Common myeloid progenitor, CD34-positive (primary cell): ENCODE measurements around the gene THAP12.

Experiments
- CTCF ChIA-PET: fragments of 350-600 bp; sonication (Branson Sonifier 250); formaldehyde crosslinking; loops from one replicate; lab custom pipeline; 2021; ENCODE audit warnings: antibody characterized with exemption; lab: Charles Lee
- POLR2A ChIA-PET: fragments of 350-600 bp; sonication (Branson Sonifier 250); formaldehyde crosslinking; loops from one replicate; lab custom pipeline; 2021; ENCODE audit warnings: antibody characterized with exemption; lab: Charles Lee
- DNase-seq, 3 donors: peaks; one replicate each; pipeline versions ENCODE4 v3.0.0 to v3.0.0-alpha.2; 2013
- H3K27ac ChIP-seq, 2 experiments: 1 replicate in 1 of 2; 2 replicates in 1 of 2; pipeline ENCODE4 v1.7.0; 2013; ENCODE audit warnings: inconsistent platforms in 2 of 2, low read length in 2 of 2, mild to moderate bottlenecking in 2 of 2, low read depth in 1 of 2, moderate library complexity in 1 of 2; ENCODE audit not compliant: severe bottlenecking in 2 of 2, insufficient read depth in 1 of 2, poor library complexity in 1 of 2
- H3K27me3 ChIP-seq, 5 experiments: replicated peaks in 2 of 5; 1 replicate in 3 of 5; 2 replicates in 2 of 5; pipeline versions ENCODE4 v1.6.1 to v1.7.0; 2013; ENCODE audit warnings: low read length in 4 of 5, mild to moderate bottlenecking in 2 of 5, moderate library complexity in 2 of 5, inconsistent platforms in 1 of 5; ENCODE audit not compliant: insufficient read depth in 5 of 5, control insufficient read depth in 4 of 5
- H3K36me3 ChIP-seq, 4 experiments: 1 replicate in 2 of 4; 2 replicates in 2 of 4; pipeline versions ENCODE4 v1.6.1 to v1.7.0; 2013; ENCODE audit warnings: low read length in 3 of 4, control low read depth in 1 of 4, mild to moderate bottlenecking in 1 of 4; ENCODE audit not compliant: control insufficient read depth in 4 of 4, insufficient read depth in 4 of 4
- H3K4me1 ChIP-seq, 4 experiments: 1 replicate in 3 of 4; 2 replicates in 1 of 4; pipeline versions ENCODE4 v1.6.1 to v1.7.1; 2013; ENCODE audit warnings: low read length in 3 of 4, mild to moderate bottlenecking in 3 of 4, control low read depth in 1 of 4, inconsistent platforms in 1 of 4, moderate library complexity in 1 of 4; ENCODE audit not compliant: control insufficient read depth in 4 of 4, insufficient read depth in 4 of 4; ENCODE audit errors: control extremely low read depth in 1 of 4
- H3K4me3 ChIP-seq, 7 experiments: 1 replicate in 4 of 7; 2 replicates in 3 of 7; pipeline versions ENCODE4 v1.5.1 to v1.7.0; 2013; ENCODE audit warnings: mild to moderate bottlenecking in 7 of 7, low read length in 6 of 7, moderate library complexity in 6 of 7, inconsistent platforms in 2 of 7, low read depth in 2 of 7, control low read depth in 1 of 7; ENCODE audit not compliant: insufficient read depth in 4 of 7, control insufficient read depth in 1 of 7; ENCODE audit errors: extremely low read depth in 1 of 7
- H3K9me3 ChIP-seq, 5 experiments: 1 replicate in 4 of 5; 2 replicates in 1 of 5; pipeline versions ENCODE4 v1.6.1 to v1.7.1; 2013; ENCODE audit warnings: low read length in 4 of 5, mild to moderate bottlenecking in 2 of 5, inconsistent platforms in 1 of 5, low read depth in 1 of 5, moderate library complexity in 1 of 5; ENCODE audit not compliant: control insufficient read depth in 4 of 5, insufficient read depth in 2 of 5; ENCODE audit errors: control extremely low read depth in 1 of 5
- WGBS: methylation state at CpG from one replicate; pipeline ENCODE4 v1.1.5; 2013; ENCODE audit not compliant: insufficient coverage; 5-methylcytosine and 5-hydroxymethylcytosine counted together

Gene THAP12

DNA sequence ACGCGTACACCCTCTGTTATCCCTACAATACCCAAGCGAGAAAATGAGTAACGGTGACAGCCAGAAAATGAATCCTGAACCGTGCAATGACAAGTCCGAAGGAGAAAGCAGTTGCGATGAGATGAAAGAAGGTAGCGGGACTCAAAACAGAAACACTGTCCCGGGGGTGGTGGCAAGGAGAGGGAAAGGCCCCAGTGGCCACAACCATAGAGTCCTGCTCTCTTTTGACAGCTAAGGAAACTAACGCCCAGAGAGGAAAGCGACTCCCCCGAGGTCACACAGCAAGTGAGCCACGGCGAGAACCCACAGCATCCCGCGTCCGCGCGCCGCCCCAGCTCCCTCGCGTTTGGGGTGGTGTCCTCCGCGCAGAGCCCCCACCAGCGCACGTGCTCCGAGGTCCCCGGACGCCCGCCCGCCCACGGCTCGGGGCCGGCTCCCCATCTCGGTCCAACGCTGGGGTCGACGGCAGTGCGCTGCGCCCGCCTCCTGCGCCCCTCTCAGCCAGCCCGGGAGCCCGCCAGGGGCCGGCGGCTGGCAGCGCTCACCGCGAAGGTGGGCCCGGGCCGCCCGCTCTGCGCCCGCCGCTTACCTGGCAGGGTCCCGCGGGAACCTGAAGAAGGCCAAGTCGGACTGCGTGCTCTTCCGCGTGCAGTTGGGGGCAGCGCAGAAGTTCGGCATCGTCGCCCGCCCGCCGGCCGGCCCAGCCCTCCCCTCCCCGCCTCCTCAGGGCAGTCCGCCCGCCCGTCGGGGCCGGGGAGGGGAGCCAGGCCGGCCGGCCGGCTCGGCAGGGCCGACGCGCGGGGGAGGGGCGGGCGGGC is 564 bp downstream of the THAP12 start:
- Histone ChIP-seq H3K4me3 (peak overlapping the region; percentile 74 to 95 (median 89)), H3K4me1 (peaks cover 15 to 38% (median 23%) of the 10 kb centered on the region in 4 experiments), H3K27me3 (no peaks in the 10 kb centered on the region), H3K9me3 (no peaks in the 10 kb centered on the region), H3K27ac (peak overlapping the region; percentile 62 to 79), H3K36me3 (peaks cover 0 to 6% (median 3%) of the 10 kb centered on the region in 4 experiments)
- under 1% methylated on average over 43 of the region's 85 CpGs for WGBS
- POLR2A ChIA-PET = no interaction called here
- CTCF ChIA-PET = no interaction called here
- DNase-seq = peak in 2 of 3 donors; percentile 69 to 83

DNA sequence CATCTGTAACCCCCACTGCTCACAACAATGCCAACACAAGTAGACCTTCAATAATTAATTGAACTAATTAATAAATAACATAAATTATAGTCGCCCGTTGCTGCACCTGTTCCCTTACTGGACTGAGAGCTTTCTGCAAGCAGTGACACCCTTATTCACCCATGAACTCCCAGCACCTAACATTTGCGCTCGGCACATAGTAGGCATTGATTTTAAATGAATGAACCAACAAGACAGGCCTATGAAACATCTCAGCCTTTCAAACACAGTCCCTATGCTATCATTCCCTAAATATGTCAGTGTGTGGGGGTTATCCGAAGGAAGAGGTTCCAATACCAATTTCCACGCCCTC is 1.1 kb downstream of the THAP12 start:
- Histone ChIP-seq H3K4me1 (peaks cover 15 to 38% (median 23%) of the 10 kb centered on the region in 4 experiments), H3K27ac (peak overlapping the region; percentile 62 to 79), H3K36me3 (peaks cover 0 to 3% (median 1%) of the 10 kb centered on the region in 4 experiments), H3K27me3 (no peaks in the 10 kb centered on the region), H3K9me3 (no peaks in the 10 kb centered on the region), H3K4me3 (peak overlapping the region; percentile 74 to 95 (median 89))
- ChIA-PET POLR2A (no interaction called here), CTCF (no interaction called here)
- WGBS = 27% methylated on average over 3 of the region's 6 CpGs
- no peak for DNase-seq

DNA sequence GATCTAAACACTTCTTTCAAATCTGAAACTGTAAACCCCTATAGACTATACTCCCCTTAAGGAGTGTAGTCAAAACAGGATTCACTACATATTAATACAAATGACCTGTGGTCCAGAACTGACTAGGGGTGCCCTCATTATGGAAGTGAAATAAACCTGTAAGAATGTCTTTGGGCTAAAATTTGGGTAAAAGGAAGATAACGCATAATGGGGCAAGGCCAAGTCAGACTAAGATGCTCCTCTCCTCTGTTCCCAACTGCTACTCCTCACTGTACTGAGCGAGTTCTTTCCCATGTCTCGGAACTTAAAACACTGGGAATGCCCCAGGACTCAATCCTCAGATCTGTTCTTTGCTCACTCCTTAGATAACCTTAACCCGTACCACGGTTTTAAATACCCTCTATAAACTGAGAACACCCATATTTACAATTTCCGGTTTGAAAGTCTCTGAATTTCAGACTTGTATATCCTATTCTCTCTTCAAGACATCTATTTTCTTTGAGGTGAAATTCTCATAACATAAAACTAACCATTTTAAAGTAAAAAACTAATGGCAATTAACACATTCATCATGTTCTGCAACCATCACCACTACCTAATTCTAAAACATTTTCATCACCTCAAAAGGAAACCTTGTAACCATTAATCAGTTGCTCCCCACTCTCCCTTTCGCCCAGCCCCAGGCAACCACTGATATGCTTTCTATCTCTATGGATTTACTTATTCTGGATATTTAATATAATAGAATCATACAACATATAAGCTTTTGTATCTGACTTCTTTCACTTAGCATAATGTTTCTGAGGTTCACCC is 4.0 kb downstream of the THAP12 start:
- Histone ChIP-seq H3K27me3 (no peaks in the 10 kb centered on the region), H3K27ac (no peak overlapping the region), H3K4me1 (peaks cover 12 to 27% (median 18%) of the 10 kb centered on the region in 4 experiments), H3K4me3 (no peak overlapping the region), H3K9me3 (no peaks in the 10 kb centered on the region), H3K36me3 (peaks cover 0 to 3% (median 0%) of the 10 kb centered on the region in 4 experiments)
- ChIA-PET POLR2A (no interaction called here), CTCF (no interaction called here)
- 96% methylated on average over 6 of the region's 7 CpGs for WGBS
- no peak for DNase-seq

DNA sequence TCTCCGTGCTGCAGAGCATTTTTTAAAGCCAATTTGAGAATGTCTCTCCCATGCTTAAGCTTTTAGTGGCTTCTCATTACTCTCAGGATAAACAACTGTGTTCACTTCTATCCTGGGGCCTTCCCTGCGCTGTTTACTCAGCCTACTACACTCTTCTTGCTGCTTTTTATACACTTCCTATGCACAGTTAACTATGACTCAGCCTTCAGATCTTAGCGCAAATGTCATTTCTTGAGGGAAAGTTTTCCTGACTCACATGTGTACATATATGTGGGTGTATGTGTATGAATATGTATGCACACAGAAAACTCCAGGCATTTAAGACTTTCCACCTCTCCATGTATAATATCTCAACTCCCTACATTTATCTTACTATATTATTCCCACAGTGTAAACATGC is 9.8 kb downstream of the THAP12 start:
- no peaks in the 10 kb centered on the region for H3K9me3 ChIP-seq
- H3K27me3 ChIP-seq = no peaks in the 10 kb centered on the region
- peak overlapping the region; percentile 27 to 73 for H3K27ac ChIP-seq
- peaks cover 3 to 13% (median 10%) of the 10 kb centered on the region in 4 experiments for H3K4me1 ChIP-seq
- peaks cover 0 to 3% (median 0%) of the 10 kb centered on the region in 4 experiments for H3K36me3 ChIP-seq
- POLR2A ChIA-PET = no interaction called here
- peak overlapping the region in 3 of 7 experiments; percentile 2 to 49 (median 19) for H3K4me3 ChIP-seq
- CTCF ChIA-PET = interaction anchor here (1.9 kb wide), 1 partner anchor 49 kb away, joined by 5 read pairs; no protein-coding TSS in a partner anchor
- DNase-seq = peak; percentile 58 to 84 (median 77)
- WGBS = 13% methylated on average over 2 of the region's 3 CpGs

DNA sequence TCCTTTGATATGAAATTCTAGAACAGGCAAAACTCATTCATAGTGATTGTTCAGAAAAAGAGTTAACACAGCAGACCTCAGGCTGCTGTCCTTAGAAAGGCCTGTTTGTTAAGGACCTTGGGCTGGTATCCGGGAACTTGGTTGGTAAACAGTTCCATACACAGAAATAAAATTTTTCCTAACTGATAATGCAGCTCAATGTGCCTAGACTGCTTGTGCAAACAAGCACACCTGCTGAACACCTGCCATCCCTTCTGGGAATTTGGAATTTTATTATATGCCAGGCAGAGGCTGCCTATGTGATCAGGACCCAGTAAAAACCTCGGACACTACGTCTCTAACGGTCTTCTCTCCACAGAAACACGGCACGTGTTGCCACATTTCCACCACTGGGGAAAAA is 11.5 kb downstream of the THAP12 start:
- H3K4me1 ChIP-seq = peaks cover 3 to 13% (median 9%) of the 10 kb centered on the region in 4 experiments
- H3K9me3 ChIP-seq = no peaks in the 10 kb centered on the region
- POLR2A ChIA-PET = no interaction called here
- no peak overlapping the region for H3K4me3 ChIP-seq
- no peak for DNase-seq
- 100% methylated on average over 4 of the region's 6 CpGs for WGBS
- no peak overlapping the region for H3K27ac ChIP-seq
- CTCF ChIA-PET = interaction anchor here (0.6 to 1.6 kb wide), 2 partner anchors 13 to 43 kb away, joined by 3 read pairs; no protein-coding TSS in a partner anchor
- peaks cover 0 to 3% (median 2%) of the 10 kb centered on the region in 4 experiments for H3K36me3 ChIP-seq
- no peaks in the 10 kb centered on the region for H3K27me3 ChIP-seq

DNA sequence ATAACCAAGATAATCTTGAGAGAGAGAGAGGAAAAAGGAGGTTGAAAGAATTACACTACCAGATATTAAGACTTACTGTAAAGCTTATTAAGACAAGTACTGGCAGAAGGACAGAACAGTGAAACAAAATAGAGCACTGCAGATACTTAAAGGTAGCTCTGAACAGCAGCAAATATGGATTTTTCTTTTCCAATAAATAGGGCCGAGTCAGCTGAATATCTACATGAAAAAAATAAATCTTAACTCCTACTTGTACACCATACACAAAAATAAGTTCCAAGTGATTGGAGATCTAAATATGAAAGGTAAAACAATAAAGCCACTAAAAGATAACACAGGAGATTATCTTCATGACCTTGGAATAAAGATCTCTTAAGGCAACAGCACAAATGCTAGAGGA is 12.4 kb downstream of the THAP12 start:
- POLR2A ChIA-PET = no interaction called here
- Histone ChIP-seq H3K27ac (no peak overlapping the region), H3K4me1 (peaks cover 3 to 13% (median 9%) of the 10 kb centered on the region in 4 experiments), H3K4me3 (no peak overlapping the region), H3K27me3 (no peaks in the 10 kb centered on the region), H3K36me3 (peaks cover 2 to 3% (median 2%) of the 10 kb centered on the region in 4 experiments), H3K9me3 (no peaks in the 10 kb centered on the region)
- DNase-seq = no peak
- WGBS = no CpG with 5 or more reads among the region's 1 CpG
- CTCF ChIA-PET = interaction anchor here (1.6 kb wide), 1 partner anchor 44 kb away, joined by 3 read pairs; no protein-coding TSS in a partner anchor
